Hepatocyte (in vitro differentiated cells): ENCODE results near the gene KCNMA1. TPM values are rescaled to one million over a fixed set of nuclear protein-coding genes. Genes with fewer than 3 reads are reported as not detected.

Source experiments
- DNase-seq: peaks from one replicate; pipeline ENCODE4 v3.0.0-alpha.2; 2016; ENCODE audit warnings: low spot score
- H2AFZ ChIP-seq: fragments of 200-600 bp; sonication (generic); 2 replicates; pipeline ENCODE4 v1.6.0; 2016; ENCODE audit warnings: antibody characterized with exemption, mild to moderate bottlenecking
- H3K27ac ChIP-seq: fragments of 200-600 bp; sonication (generic); 2 replicates; pipeline ENCODE4 v1.5.1; 2016; ENCODE audit warnings: mild to moderate bottlenecking
- H3K27me3 ChIP-seq: fragments of 200-600 bp; sonication (generic); 2 replicates; pipeline ENCODE4 v1.6.1; 2016
- H3K36me3 ChIP-seq: fragments of 200-600 bp; sonication (generic); replicated peaks from 2 replicates; pipeline ENCODE4 v1.5.1; 2016; ENCODE audit warnings: low read depth; ENCODE audit not compliant: insufficient read depth
- H3K4me1 ChIP-seq: fragments of 200-600 bp; sonication (generic); 2 replicates; pipeline ENCODE4 v1.5.1; 2016; ENCODE audit warnings: mild to moderate bottlenecking, moderate library complexity; ENCODE audit not compliant: insufficient read depth
- H3K4me2 ChIP-seq: fragments of 200-600 bp; sonication (generic); 2 replicates; pipeline ENCODE4 v1.6.0; 2016
- H3K4me3 ChIP-seq: fragments of 200-600 bp; sonication (generic); 2 replicates; pipeline ENCODE4 v1.5.1; 2016; ENCODE audit warnings: mild to moderate bottlenecking
- H3K79me2 ChIP-seq: fragments of 200-600 bp; sonication (generic); 2 replicates; pipeline ENCODE4 v1.6.0; 2017; ENCODE audit warnings: mild to moderate bottlenecking
- H3K9me2 ChIP-seq: fragments of 200-600 bp; sonication (generic); replicated peaks from 2 replicates; pipeline ENCODE4 v1.6.0; 2017; ENCODE audit warnings: mild to moderate bottlenecking; ENCODE audit not compliant: insufficient read depth
- H3K9me3 ChIP-seq: fragments of 200-600 bp; sonication (generic); 2 replicates; pipeline ENCODE4 v1.5.1; 2016; ENCODE audit warnings: low read depth, mild to moderate bottlenecking
- H4K20me1 ChIP-seq: fragments of 200-600 bp; sonication (generic); 2 replicates; pipeline ENCODE4 v1.6.0; 2016; ENCODE audit warnings: mild to moderate bottlenecking; ENCODE audit not compliant: insufficient read depth, poor library complexity, severe bottlenecking
- CTCF ChIP-seq: fragments of 200-600 bp; sonication (generic); IDR thresholded peaks from 2 replicates; pipeline ENCODE4 v1.5.1; 2016; ENCODE audit warnings: antibody characterized with exemption, mild to moderate bottlenecking; ENCODE audit not compliant: poor library complexity
- EZH2 ChIP-seq: fragments of 200-600 bp; sonication (generic); IDR thresholded peaks from 2 replicates; pipeline ENCODE4 v1.6.1; 2016; ENCODE audit warnings: antibody characterized with exemption, mild to moderate bottlenecking, borderline replicate concordance
- EZH2phosphoT487 ChIP-seq: fragments of 200-600 bp; sonication (generic); IDR thresholded peaks from one replicate; pipeline ENCODE4 v1.6.1; 2018; ENCODE audit warnings: antibody characterized with exemption, mild to moderate bottlenecking, low read depth, moderate library complexity; ENCODE audit not compliant: unreplicated experiment, severe bottlenecking
- WGBS: methylation state at CpG from one replicate; pipeline ENCODE4 v1.1.6; 2016; ENCODE audit warnings: low lambda C conversion rate; ENCODE audit errors: missing lambda C conversion rate; 5-methylcytosine and 5-hydroxymethylcytosine counted together
- polyA plus RNA-seq: library from polyadenylated mRNA; unstranded; fragments of >200 nt; fragmentation: Nextera tagmentation; extraction: Ambion mirVana; gene quantifications from 2 replicates; pipeline ENCODE4 v1.2.1, GENCODE V29; 2016
- total RNA-seq: library from RNA; depleted of rRNA; stranded (reverse); fragments of >200 nt; gene quantifications from 2 replicates; pipeline ENCODE4 v1.2.3, GENCODE V29; 2014

KCNMA1 gene
- total and polyA plus RNA-seq, 2 experiments from 2014 or later, result 42.6 to 73.3 TPM

DNA sequence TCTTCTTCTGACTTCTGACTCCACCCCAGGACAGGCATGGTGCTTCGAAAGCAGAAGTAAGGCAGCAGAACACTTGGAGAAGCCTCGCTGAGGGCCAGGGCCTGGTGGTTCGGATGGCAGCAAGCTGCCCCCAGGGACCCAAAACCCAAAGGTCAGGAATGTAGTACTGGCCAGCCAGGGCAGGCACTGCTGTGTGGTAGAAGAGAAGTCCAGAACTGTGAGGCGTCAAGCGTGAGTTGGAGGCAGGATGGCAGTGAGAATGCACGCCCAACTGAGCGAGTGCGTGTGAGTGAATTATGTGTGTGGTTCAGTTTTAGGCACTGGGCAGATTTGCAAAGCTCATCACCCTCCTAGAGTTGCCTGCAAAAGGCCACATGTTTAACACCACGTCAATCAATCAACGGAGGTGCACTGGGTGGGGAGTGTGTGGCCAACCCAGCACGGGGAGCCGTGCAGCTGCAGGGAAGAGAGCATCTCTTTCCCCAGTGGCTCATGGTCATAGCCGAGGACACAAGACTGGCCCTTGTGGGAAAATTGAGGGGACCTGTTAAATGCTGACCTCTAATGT, 144.3 kb downstream of the KCNMA1 start:
- no peak overlapping the region for H3K4me3 ChIP-seq
- no peaks in the 10 kb centered on the region for H4K20me1 ChIP-seq
- DNase-seq, result no peak
- no peaks in the 10 kb centered on the region for H3K9me3 ChIP-seq
- no peaks in the 10 kb centered on the region for H3K36me3 ChIP-seq
- no peak overlapping the region for H3K27ac ChIP-seq
- H2AFZ ChIP-seq, result no peak overlapping the region
- H3K79me2 ChIP-seq, result no peaks in the 10 kb centered on the region
- H3K27me3 ChIP-seq, result no peaks in the 10 kb centered on the region
- WGBS, result 92% methylated on average over 13 of the region's 13 CpGs
- no peak for TF ChIP-seq EZH2phosphoT487
- no peak for TF ChIP-seq CTCF
- no peak for TF ChIP-seq EZH2
- no peak overlapping the region for H3K4me2 ChIP-seq
- H3K9me2 ChIP-seq, result no peaks in the 10 kb centered on the region
- no peaks in the 10 kb centered on the region for H3K4me1 ChIP-seq

- DNase-seq, result no peak
- Histone ChIP-seq H3K9me3 (no peaks in the 10 kb centered on the region), H3K27ac (no peak overlapping the region), H3K4me2 (no peak overlapping the region), H3K4me3 (no peak overlapping the region), H3K27me3 (no peaks in the 10 kb centered on the region), H3K36me3 (no peaks in the 10 kb centered on the region), H2AFZ (no peak overlapping the region), H3K9me2 (no peaks in the 10 kb centered on the region), H4K20me1 (no peaks in the 10 kb centered on the region), H3K79me2 (no peaks in the 10 kb centered on the region), H3K4me1 (no peaks in the 10 kb centered on the region)
- WGBS, result 87% methylated on average over 4 of the region's 4 CpGs
- TF ChIP-seq CTCF (no peak), EZH2phosphoT487 (no peak), EZH2 (no peak)
Observed at GRCh38 chr10:77492368-77492994, 145.1 kb downstream of the KCNMA1 start.

- H2AFZ ChIP-seq, result no peak overlapping the region
- H3K36me3 ChIP-seq, result no peaks in the 10 kb centered on the region
- WGBS, result 77% methylated on average over 6 of the region's 6 CpGs
- no peak overlapping the region for H3K4me2 ChIP-seq
- H3K27me3 ChIP-seq, result no peaks in the 10 kb centered on the region
- no peaks in the 10 kb centered on the region for H3K9me3 ChIP-seq
- no peaks in the 10 kb centered on the region for H4K20me1 ChIP-seq
- no peak overlapping the region for H3K27ac ChIP-seq
- H3K79me2 ChIP-seq, result no peaks in the 10 kb centered on the region
- H3K9me2 ChIP-seq, result no peaks in the 10 kb centered on the region
- TF ChIP-seq EZH2, result no peak
- TF ChIP-seq EZH2phosphoT487, result no peak
- TF ChIP-seq CTCF, result no peak
- H3K4me3 ChIP-seq, result no peak overlapping the region
- DNase-seq, result no peak
- no peaks in the 10 kb centered on the region for H3K4me1 ChIP-seq
Observed at GRCh38 chr10:77490534-77491314, 146.9 kb downstream of the KCNMA1 start.
